ENCODE results near the gene COL7A1. TPM values are rescaled to one million over a fixed set of nuclear protein-coding genes. Genes with fewer than 3 reads are reported as not detected.

COL7A1 gene
- total and polyA plus RNA-seq, 2 of the 13 experiments (the other 11 are each of a cell fraction or from before 2014, with no cell fraction given): 2.7 to 11.7 TPM

DNA sequence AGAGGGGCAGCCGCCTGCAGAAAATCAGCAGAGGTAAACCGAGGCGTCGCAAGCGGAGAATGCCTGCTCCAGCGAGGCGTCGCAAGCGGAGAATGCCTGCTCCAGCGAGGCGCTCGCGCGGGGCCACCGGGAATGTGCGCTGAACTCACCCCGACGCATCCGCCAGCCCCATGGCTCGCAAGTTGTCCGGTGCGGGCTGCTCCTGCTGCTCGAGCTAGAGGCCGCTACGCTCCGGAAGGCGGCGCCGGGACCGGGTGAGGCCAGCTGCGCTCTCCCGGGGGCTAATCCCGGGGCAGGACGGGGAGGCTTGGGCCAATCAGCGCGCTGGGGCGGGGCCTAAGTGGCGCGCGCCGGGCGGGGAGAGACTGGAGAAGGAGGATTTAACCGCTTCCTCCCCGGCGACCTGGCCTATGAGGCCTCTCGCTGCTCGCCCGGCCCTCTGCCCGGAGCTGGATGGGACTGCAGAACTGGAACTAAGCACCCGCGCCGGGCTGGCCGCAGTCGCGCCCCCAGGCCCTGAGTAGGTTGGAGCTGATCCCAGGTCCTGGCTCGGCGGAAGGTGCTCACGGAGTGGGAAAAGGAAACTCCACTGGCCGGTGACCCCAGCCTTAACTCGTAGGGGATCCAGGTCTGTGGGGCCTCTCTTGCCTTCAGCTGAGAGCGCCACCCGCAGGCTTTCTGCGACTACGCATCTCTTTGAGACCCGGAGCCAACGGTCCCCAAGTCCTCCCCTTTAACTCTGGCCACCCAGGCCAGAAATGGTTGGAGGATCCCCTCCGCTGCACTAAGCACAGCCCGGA, 40.3 kb upstream of the COL7A1 start, which contains the start of gene SLC26A6 (continued):
- no peak for TF ChIP-seq ZNF619 (CRISPR knock-in tag; IDR thresholded peaks at IDR 0.05)
- TF ChIP-seq RCOR2 (CRISPR knock-in tag; IDR thresholded peaks at IDR 0.05): peak; percentile 24; the same call in 1 of the 2 replicates
- TF ChIP-seq, protein P1, sequence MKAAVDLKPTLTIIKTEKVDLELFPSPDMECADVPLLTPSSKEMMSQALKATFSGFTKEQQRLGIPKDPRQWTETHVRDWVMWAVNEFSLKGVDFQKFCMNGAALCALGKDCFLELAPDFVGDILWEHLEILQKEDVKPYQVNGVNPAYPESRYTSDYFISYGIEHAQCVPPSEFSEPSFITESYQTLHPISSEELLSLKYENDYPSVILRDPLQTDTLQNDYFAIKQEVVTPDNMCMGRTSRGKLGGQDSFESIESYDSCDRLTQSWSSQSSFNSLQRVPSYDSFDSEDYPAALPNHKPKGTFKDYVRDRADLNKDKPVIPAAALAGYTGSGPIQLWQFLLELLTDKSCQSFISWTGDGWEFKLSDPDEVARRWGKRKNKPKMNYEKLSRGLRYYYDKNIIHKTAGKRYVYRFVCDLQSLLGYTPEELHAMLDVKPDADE (CRISPR knock-in tag; IDR thresholded peaks at IDR 0.05): 0 out of 2 replicates have a peak, but pooled peaks have one; percentile 60
- no peak for TF ChIP-seq JARID2 (CRISPR knock-in tag; IDR thresholded peaks at IDR 0.05; ENCODE audit: insufficient replicate concordance)
- no peak for TF ChIP-seq DBP (CRISPR knock-in tag; IDR thresholded peaks at IDR 0.05; ENCODE audit: not compliant biosample characterization)
- TF ChIP-seq, protein P2, sequence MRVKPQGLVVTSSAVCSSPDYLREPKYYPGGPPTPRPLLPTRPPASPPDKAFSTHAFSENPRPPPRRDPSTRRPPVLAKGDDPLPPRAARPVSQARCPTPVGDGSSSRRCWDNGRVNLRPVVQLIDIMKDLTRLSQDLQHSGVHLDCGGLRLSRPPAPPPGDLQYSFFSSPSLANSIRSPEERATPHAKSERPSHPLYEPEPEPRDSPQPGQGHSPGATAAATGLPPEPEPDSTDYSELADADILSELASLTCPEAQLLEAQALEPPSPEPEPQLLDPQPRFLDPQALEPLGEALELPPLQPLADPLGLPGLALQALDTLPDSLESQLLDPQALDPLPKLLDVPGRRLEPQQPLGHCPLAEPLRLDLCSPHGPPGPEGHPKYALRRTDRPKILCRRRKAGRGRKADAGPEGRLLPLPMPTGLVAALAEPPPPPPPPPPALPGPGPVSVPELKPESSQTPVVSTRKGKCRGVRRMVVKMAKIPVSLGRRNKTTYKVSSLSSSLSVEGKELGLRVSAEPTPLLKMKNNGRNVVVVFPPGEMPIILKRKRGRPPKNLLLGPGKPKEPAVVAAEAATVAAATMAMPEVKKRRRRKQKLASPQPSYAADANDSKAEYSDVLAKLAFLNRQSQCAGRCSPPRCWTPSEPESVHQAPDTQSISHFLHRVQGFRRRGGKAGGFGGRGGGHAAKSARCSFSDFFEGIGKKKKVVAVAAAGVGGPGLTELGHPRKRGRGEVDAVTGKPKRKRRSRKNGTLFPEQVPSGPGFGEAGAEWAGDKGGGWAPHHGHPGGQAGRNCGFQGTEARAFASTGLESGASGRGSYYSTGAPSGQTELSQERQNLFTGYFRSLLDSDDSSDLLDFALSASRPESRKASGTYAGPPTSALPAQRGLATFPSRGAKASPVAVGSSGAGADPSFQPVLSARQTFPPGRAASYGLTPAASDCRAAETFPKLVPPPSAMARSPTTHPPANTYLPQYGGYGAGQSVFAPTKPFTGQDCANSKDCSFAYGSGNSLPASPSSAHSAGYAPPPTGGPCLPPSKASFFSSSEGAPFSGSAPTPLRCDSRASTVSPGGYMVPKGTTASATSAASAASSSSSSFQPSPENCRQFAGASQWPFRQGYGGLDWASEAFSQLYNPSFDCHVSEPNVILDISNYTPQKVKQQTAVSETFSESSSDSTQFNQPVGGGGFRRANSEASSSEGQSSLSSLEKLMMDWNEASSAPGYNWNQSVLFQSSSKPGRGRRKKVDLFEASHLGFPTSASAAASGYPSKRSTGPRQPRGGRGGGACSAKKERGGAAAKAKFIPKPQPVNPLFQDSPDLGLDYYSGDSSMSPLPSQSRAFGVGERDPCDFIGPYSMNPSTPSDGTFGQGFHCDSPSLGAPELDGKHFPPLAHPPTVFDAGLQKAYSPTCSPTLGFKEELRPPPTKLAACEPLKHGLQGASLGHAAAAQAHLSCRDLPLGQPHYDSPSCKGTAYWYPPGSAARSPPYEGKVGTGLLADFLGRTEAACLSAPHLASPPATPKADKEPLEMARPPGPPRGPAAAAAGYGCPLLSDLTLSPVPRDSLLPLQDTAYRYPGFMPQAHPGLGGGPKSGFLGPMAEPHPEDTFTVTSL (CRISPR knock-in tag; IDR thresholded peaks at IDR 0.05; ENCODE audit: borderline replicate concordance): no peak
- peak; percentile 14; the same call in 1 of the 2 replicates for TF ChIP-seq STAT5B (CRISPR knock-in tag; IDR thresholded peaks at IDR 0.05)
- peak; percentile 15 for TF ChIP-seq ZNF205 (CRISPR knock-in tag; IDR thresholded peaks at IDR 0.05)
- no peak for TF ChIP-seq PHF20 (CRISPR knock-in tag; IDR thresholded peaks at IDR 0.05)
- TF ChIP-seq IRF9 (CRISPR knock-in tag; IDR thresholded peaks at IDR 0.05; ENCODE audit: borderline replicate concordance): 0 out of 2 replicates have a peak, but pooled peaks have one; percentile 40
- TF ChIP-seq ZNF558 (CRISPR knock-in tag; IDR thresholded peaks at IDR 0.05; ENCODE audit: borderline replicate concordance): no peak
- TF ChIP-seq ASH2L (IDR thresholded peaks at IDR 0.05; ENCODE audit: insufficient read length, low read depth, low read length): peak; percentile 57
- peak; percentile 25; the same call in 1 of the 2 replicates for TF ChIP-seq SNAPC5 (CRISPR knock-in tag; IDR thresholded peaks at IDR 0.05; ENCODE audit: borderline replicate concordance)
- no peak for TF ChIP-seq PAF1 (CRISPR knock-in tag; IDR thresholded peaks at IDR 0.05)
- no peak; the same call in 1 of the 2 replicates for TF ChIP-seq FOXC1 (CRISPR knock-in tag; IDR thresholded peaks at IDR 0.05; ENCODE audit: borderline replicate concordance)
- TF ChIP-seq ZKSCAN1 (IDR thresholded peaks at IDR 0.05; ENCODE audit: low read length): no peak
- TF ChIP-seq NR2F1 (CRISPR knock-in tag; IDR thresholded peaks at IDR 0.05): no peak
- no peak for TF ChIP-seq PHB2 (IDR thresholded peaks at IDR 0.05; ENCODE audit: partially characterized antibody)

Measured in HepG2 (cell line).